Esophagus muscularis mucosa (tissue), 3 donors: ENCODE measurements around the gene RELCH.

Experiments
- POLR2A ChIP-seq: fragments of 450-650 bp; IDR thresholded peaks from one replicate; pipeline ENCODE4 v1.6.1; 2017; ENCODE audit warnings: antibody characterized with exemption, moderate library complexity, mild to moderate bottlenecking, low read depth
- POLR2AphosphoS5 ChIP-seq, 2 donors: sonication (generic); formaldehyde crosslinking; IDR thresholded peaks; one replicate each; pipeline ENCODE4 v1.6.1; 2017; ENCODE audit warnings: antibody characterized with exemption in 2 of 2
- TF ChIP-seq, protein P1 (sequence below), 3 experiments: fragments of 200-600 bp in 2 of 3; fragments of 450-650 bp in 1 of 3; sonication (generic) in 2 of 3; IDR thresholded peaks; one replicate each; pipeline ENCODE4 v1.5.1; 2017 to 2019; ENCODE audit warnings: antibody characterized with exemption in 3 of 3, mild to moderate bottlenecking in 2 of 3, moderate library complexity in 1 of 3

DNA sequence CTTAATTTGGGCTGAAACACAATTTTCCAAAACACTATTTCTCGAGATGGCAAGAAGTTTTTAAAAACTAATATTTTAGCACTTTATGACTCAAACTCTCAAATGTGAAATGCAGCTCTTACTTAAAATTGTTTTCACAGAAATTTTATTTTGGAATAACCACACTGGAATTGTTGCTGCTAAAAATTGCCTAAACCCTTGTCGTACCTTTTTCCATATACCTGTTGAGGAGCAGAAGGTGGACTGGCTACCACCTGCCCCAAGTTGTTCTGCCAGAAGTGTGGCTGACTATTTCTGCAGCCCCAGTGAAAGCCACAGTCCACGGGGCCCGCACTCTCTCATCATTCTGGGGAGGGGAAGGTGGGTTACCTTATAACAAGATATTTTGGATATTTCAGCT is 161.4 kb downstream of the RELCH start:
- TF ChIP-seq, protein P1, sequence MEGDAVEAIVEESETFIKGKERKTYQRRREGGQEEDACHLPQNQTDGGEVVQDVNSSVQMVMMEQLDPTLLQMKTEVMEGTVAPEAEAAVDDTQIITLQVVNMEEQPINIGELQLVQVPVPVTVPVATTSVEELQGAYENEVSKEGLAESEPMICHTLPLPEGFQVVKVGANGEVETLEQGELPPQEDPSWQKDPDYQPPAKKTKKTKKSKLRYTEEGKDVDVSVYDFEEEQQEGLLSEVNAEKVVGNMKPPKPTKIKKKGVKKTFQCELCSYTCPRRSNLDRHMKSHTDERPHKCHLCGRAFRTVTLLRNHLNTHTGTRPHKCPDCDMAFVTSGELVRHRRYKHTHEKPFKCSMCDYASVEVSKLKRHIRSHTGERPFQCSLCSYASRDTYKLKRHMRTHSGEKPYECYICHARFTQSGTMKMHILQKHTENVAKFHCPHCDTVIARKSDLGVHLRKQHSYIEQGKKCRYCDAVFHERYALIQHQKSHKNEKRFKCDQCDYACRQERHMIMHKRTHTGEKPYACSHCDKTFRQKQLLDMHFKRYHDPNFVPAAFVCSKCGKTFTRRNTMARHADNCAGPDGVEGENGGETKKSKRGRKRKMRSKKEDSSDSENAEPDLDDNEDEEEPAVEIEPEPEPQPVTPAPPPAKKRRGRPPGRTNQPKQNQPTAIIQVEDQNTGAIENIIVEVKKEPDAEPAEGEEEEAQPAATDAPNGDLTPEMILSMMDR (IDR thresholded peaks at IDR 0.05) = no peak
- TF ChIP-seq POLR2A (no peak), POLR2AphosphoS5 (IDR thresholded peaks at IDR 0.05) (no peak)
